Kasumi-1 (cell line): Measurements from ENCODE around the gene NPDC1.
A peak's percentile ranks its signal among the peaks of the same experiment; 100 is the strongest.

ENCODE experiments used
- DNase-seq, 2 experiments: peaks; one replicate each; lab custom pipeline; 2025; lab: John Stamatoyannopoulos, UW

NPDC1 gene

DNA sequence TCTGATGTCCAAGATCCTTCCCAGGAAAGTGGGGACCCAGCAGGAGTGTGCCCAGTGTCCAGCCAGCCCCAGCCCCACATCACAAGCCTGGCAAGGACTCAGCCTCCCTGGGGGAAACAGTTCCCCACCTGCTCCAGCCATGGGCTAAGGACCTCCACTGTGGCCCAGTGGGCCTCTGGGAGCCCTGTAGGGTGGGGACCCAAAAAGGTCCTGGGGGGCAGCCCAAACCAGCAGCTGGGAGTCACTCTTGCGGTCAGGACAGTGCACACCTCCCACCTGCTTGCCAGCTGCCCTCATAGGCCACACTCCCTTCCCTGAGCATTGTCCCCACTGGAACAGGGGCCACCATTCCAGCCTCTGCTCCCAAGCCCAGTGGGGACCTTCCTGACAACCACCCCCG is 19.6 kb downstream of the NPDC1 start:
- DNase-seq = no peak

DNA sequence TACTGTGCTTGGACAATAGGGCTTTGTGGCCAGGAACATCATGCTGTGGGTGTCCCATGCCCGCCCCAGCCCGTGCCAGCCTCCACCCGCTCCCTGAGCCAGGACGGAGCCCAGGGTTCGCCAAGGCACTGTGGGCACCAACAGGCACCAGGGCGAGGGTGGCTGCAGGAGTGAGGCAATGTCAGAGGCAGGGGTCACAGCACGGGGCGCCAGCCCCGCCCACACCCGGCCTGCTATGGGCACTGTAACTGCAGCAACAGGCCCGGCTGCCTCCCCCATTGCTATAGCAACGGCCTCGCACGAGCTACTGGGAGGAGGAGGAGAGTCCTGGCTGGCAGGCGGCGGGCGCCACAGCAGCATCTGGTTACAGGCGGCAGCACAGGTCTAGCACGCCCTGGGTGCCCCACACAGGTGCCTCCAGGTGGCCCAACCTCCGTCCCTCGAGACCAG is 20.4 kb downstream of the NPDC1 start:
- no peak for DNase-seq

DNA sequence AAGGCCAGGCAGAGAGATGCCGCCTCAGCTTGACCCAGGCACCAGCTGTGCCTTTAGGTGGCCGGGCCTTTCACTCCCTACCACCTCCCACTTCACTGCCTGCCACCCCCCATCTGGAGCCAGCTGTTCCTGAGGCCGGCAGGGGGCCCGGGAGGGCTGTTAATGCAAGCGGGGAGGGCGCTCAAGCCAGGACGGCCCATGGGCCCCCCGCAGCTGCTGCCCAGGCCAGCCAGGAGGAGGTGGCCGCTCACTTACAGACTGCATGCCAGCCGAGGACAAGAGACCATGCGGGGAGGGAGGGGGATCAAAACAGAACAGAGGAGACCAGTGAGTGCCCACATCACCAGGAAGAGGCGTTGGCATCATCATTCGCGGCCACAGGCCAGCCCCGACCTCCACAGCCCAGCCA is 22.4 kb downstream of the NPDC1 start:
- no peak for DNase-seq

DNA sequence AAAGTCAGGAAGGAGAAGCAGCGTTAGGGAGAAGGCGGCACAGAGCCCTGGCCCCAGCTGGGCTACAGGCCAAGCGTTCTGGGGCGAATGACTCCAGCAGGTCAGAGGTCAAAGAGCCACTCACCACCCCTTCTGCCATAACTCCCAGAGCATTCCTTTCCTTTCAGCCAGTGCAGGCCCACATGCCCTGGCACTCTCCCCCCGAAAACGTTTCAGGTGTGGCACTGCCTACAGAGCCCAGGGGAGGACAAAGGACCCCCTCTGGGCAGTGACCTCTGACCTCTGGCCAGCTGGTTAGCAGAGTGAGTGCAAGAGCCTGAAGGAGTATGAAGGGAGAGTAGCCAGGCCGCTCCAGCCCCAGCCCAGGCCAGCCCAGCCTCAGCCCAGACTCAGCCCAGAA is 22.8 kb downstream of the NPDC1 start:
- no peak for DNase-seq

DNA sequence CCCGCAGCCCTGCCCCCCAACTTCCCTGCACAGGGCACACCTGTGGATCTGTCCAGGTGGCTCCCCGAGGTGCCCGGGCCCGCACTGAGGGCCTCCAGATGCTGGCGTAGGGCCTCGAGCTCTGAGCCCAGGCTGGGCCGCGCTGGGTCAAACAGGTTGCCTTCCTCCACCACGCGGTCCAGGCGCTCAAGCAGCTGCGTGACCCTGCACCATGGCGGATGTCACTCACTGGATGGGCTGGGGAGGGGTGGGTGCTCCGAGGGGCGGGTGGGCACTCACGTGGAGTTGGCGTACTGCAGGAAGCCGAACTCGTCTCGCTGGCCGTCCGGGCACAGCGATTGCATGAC is 23.3 kb downstream of the NPDC1 start:
- DNase-seq = no peak

DNA sequence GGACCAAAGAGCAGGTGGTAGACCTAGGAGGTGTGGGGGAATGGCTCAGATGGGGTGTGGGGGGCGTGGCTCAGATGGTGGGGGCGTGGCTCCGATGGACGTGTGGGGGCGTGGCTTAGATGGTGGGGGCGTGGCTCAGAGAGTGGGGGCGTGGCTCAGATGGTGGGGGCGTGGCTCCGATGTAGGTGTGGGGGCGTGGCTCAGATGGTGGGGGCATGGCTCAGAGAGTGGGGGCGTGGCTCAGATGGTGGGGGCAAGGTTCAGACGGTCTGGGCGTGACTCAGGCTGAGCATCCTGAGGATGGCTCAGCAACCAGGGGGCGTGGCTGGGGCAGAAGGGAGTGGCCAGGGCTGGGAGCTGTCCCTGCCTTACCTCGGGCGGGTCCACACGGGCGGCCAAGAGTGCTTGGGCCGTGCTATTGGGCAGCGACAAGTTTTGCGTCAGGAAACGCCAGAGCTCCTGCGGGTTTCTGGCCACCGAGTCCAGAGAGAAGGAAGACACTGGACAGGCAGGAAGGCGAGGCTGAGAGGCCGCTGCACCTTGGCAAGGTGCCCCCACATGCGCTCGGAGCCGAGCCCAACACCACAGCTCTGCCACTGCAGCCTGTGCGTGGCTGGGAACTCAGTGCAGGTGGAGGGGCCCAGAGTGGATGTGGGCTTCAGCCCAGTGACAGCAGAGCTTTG is 23.9 kb downstream of the NPDC1 start:
- peak; percentile 14 to 46 for DNase-seq

DNA sequence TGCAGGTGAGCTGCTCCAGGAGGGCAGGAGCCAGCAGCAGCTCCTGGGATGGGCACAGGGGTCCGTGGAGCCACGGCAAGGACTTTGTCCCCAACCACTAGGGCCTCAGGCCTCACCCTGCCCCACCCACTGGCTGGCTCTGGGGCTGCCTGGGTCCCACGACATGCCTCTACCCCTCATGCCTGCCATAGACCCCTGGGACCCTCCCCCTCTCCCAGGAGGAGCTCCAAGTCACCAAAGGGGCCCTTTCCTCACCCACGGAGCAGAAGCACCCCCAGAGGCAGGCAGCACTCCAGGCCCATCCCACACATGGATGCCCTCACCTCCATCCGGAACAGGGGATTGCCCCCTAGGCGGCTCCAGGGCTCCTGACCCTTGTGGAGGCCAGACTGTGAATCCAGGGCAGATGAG is 24.4 kb downstream of the NPDC1 start:
- no peak for DNase-seq

DNA sequence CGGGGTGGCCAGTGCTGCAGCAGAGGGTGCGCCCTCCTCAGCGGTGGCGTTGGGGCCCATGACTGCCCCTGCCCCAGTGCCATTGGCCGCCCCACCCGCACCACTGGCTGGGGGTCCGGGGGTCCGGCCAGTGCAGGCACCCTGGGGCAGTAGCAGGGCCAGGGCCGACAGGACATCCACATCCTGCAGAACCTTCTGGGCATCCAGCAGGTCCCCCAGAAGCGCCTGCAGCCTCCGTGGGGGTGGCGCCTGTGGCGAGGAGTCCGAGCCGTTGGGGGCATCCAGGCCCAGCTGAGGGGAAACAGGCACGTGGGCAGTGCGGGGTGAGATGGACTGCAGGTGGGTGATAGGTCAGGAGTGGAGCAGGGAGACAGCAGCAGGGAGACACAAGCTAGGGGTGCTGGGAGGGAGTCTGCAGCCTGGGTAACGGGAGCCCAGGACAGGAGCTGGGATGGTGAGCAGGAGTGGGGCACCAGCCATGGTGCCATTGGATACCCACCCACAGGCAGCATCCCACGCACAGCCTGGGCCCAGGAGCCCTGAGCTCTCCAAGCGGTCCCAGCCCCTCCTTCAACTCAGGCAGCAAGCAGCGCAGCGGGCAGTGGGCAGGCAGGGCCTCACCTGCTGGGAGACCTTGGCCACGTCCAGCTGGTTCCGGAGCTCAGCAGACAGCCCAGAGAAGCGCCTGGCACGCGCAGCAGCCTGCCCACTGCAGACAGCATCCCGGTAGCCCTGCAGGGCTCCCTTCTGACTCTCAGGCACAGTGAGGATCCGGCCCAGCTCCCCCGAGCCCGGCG is 25.0 kb downstream of the NPDC1 start:
- no peak for DNase-seq

DNA sequence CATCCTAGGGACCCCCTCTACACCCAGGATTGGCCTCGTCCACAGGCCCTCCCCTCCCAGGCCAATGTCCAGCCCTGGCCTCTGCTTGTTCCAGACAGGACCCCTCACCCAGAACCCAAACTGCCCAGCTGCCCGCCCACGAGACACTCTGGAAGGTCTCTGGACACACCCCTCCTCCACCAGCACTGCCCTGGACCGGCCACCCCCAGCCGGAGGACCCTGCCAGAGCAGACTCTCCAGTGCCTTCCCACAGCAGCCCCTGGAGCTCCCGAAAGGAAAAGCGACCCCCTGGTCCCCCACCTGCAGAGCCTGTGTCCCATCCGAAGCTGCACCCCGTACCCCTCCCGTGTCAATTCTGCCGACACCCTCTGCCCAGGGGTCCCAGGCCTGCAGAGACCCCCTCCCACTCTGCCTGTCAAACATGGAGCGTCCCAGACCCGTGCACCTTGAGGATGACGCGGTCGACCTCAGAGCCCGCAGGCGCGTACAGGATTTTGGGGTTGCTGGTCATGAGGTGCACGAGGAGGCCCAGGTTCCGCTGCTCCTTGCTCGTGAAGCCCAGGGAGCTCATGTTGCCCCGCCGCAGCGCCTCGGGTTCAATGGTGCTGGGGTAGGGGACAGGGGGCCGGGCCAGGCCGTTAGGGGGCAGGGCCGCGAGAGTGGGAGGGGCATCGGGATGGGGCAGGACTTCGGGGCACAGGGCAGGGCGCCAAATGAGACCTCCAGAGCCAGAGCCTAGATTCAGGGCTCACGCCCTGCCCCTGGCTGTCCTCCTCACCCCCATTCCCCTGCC is 25.9 kb downstream of the NPDC1 start:
- no peak for DNase-seq

DNA sequence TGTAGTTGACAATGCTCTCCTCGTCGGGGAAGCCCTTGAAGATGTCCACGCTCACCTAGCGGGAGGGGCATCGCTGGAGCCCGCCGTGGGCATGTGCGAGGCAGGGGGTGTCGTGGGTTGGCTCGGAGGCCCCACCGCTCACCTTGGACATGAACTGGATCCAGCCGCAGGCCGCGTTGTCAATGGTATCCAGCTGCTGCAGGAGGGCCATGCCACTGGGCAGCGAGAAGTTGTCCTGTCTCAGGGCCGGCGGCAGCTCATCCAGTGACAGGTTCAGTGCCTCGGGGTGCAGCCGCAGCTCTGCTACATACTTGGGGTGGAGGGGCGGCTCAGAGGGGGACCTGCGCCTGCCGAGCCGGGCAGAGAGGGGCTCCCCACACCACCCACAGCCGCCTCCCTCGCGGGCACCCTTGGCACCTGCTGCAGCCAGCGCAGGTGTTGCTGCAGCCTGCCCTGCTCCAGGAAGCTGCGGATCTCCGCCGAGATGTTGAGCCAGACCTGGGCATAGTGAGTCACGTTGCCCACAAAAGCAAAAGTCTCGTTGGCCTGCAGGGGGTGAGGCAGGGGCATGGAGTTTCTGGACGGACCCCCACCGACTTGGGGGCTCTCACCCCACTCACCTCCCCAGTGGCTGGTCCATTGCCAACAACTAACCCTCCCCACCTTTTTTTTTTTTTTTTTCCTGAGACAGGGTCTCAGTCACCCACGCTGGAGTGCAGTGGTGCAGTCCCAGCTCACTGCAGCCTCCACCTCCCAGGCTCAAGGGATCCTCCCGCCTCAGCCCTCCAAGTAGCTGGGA is 27.0 kb downstream of the NPDC1 start:
- DNase-seq = no peak

DNA sequence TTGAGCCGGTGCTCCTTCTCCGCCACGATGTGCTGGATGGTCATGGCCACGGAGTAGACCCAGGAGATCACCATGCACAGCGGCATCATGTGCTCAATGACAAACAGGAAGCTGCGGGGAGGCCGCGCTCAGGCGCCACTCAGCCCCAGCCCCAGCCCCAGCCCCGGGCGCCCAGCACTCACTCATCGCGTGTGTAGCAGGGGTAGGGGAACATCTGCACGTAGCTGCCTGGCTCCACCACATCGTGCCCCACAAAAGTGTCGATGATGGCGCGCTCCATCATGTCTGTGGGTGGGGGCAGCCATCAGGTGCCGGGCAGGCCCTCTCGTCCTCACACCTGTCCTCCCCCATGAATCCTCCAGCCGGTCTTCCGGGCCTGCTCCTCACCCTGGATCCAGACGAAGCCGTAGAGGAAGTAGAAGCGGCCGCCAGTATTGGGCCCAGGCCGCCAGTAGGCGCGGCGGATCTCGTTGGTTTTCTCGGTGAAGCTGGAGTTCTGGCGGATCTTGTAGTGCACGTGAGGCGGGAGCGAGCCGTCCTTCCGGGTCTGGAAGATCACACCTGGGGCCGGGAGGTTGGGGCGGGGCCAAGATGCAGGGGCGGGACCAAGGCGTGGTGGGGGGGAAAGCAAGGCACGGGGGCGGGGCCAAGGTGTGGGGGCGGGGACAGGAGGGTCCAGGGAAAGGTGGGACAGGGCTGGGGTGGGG is 28.0 kb downstream of the NPDC1 start:
- DNase-seq = no peak

DNA sequence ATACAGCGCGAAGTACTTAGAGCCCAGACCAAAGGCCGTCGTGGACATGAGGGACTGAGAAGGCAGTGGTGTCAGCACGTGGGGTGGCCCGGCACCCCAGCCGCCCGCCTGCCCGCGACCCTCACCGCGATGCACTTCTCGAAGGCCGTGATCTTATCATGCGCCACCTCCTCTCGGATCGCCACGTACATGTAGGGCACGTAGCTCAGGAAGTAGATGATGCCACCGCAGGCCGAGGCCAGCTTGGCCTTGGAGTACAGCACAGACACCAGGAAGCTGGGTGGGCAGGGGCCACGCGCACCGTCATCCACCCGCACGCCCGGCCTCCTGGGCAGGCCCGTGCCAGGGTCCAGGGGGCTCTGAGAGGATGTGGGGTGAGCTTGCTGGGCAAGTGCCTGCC is 28.9 kb downstream of the NPDC1 start:
- no peak for DNase-seq

DNA sequence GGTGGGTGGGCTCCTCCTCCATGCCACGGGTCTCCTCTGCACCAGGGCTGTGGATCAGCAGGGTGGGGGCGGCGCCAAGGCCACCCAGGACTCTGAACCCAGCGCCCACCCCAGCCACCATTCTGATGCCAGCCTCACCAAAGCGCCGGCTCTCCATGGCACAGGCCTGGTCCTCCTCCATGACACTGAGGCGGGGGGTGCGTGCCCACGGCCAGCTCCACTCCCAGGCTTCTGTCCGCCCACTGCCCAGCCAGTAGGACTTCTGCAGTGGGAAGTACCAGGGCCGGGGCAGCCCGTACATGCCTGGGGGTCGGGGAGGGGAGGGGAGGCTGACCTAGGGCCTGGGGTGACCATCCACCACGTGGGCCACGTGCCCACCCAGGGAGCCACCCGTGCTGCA is 29.5 kb downstream of the NPDC1 start:
- no peak for DNase-seq

DNA sequence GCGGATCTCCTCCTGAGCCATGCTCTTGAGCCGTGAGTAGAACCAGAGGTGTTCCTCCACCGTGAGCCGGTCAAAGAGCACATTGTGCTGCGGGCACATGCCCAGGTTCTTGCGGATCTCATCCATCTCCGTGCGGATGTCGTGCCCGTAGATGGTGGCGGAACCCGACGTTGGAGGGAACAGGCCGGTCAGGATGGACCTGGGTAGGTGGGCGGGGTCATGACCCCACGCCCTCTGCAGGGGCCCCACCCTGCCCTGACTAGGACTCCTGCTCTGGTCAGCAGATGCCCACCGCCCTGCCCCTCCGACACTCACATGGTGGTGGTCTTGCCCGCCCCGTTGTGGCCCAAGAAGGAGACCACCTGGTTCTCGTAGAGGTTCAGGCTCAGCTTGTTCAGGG is 30.0 kb downstream of the NPDC1 start:
- no peak for DNase-seq

DNA sequence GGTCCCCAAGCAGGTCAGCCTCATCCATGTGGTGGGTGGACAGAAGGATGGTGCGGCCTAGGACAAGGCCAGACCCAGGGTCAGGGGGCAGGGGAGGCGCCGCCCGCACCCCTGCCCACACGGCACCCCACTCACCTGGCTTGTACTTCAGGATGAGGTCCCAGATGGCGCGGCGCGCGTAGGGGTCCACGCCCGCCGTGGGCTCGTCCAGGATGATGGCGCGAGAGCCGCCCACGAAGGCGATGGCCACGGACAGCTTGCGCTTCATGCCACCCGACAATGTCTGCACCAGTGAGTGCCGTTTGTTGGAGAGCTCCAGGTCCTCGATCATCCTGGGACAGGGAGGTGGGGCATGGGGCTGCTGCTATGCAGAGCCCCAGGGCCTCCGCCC is 30.4 kb downstream of the NPDC1 start:
- no peak for DNase-seq

DNA sequence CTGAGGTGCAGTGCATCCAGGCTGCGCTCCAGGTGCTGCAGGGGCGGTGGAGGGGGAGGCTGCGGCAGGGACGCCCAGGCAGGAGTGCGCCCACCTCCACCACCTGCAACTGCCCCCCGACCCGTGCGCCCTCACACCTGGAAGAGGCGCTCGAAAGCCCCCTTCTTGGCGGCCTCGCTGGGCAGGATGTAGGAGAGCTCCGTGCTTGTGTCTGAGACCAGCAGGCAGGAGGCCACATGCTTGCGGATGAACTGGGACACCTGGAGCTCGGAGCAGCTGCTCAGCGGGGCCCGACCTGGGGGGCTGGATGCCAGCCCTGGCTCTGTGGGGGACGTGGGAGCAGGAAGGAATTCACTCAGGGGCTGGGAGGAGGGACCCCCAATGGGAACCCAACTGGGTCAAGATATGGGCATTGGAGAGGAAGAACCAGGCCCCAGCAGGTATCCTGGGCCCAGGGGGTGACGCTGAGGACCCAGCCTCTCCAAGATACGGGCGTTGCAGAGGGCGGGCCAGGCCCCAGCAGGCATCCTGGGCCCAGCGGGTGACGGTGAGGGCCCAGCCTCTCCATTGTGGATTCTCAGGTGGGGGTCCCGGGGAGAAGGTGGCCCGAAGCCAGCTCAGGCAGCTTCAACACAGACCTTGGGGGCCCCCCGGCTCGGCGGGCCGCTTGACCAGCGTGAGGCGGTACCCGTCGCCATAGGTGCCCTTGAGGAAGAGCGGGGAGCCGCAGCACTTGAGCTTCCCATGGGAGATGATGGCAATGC is 31.0 kb downstream of the NPDC1 start:
- no peak for DNase-seq

DNA sequence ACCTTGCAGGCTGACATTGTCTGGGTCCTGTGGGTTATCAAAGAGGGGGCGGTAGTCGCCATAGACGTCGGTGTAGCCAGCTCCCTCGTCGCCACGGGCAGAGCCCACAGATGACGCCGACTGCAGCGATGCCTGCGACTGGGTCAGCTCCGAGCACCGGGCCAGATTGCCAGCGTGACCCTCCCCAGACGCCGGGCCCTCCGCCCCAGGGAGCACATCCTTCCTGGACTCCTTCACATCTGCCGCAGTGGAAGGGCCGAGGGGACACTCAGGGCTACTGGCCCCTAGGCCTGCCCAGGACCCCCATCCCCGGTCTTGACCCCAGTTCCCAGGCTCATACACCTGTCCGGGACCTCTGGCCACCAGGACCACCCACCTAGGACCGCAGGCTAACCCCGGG is 31.8 kb downstream of the NPDC1 start:
- DNase-seq = no peak

DNA sequence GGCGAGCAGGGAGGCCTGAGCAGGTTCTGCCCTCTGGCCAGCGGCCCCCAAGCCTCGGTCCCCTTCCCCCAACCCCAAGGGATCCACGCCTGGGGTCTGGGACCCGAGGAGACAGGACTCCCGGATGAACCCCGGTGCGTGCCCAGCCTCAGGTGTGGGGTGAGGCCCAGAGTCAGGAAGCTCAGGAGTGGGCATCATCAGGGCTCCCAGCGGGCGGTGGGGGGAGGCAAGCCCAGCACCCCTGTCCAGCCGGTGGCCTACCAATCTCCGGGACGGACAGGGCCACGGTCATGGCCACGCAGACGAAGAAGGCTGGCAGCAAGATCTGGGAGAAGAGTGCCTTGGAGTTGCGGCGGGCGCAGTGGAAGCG is 32.4 kb downstream of the NPDC1 start:
- DNase-seq = no peak

DNA sequence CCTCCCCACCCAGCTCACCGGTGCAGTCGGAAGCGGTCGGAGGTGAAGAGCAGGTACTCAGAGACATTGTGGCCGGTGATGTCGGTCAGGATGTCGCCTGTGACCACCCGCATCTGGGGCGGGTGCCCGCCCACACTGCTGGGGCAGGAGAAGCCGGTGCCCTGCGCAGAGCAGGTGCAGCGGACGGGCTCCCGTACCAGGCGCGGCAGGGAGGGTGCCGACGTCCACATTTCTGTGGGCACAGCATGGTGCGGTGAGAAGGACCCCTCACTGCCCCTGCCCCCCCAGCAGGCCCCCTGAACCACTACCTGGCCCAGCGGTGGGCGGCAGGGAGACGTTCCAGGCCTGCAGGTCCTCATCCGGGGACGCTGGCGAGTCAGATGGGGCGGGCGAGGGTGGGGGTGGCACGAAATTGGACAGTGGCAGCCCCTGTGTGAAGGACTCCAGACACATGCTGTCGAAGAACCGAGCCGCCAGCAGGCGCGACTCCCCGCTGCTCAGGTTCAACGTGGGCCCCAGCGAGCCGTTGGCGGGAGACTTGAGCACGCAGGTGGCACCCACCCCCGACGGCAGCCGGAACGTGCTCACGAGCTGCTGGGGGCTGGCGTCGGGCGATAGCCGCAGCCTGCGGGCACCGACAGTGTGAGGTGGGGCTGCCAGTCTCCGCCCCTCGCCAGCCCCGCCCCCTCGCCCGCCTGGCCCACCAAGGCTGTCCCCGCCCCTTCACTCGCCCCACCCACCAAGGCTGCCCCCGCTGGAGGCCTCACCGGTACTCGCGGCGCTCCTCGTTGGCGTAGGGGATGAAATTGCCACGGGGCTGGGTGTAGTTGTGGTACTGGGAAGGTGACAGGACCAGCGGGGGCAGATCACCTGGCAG is 33.0 kb downstream of the NPDC1 start:
- no peak for DNase-seq
